Measurements from ENCODE around the gene MAP4.

MAP4 gene

GRCh38 chr3:47964740-47965139 is 51.5 kb downstream of the MAP4 start:
- in situ Hi-C loops (cut with MboI; ENCODE audit: low sequenced_read_pairs): no loop called here

GRCh38 chr3:47961815-47962606 is 54.2 kb downstream of the MAP4 start:
- in situ Hi-C loops (cut with MboI; ENCODE audit: low sequenced_read_pairs): no loop called here

DNA sequence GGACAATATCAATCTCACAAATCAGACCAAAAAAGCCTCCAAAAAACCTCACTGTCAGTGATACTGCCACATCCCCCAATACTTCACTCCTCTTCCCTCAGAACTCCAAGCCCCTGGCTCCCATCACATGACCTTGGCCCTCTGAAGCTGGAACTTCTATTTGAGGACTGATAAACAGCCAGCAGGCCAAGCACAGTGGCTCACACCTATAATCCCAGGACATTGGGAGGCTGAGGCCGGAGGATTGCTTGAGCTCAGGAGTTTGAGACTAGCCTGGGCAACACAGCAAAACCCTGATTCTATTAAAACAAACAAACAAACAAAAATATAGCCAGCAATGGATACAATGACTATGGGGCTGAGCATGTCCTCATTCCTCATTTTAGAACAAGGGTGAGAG is 55.2 kb downstream of the MAP4 start:
- in situ Hi-C loops (cut with MboI; ENCODE audit: low sequenced_read_pairs): no loop called here

DNA sequence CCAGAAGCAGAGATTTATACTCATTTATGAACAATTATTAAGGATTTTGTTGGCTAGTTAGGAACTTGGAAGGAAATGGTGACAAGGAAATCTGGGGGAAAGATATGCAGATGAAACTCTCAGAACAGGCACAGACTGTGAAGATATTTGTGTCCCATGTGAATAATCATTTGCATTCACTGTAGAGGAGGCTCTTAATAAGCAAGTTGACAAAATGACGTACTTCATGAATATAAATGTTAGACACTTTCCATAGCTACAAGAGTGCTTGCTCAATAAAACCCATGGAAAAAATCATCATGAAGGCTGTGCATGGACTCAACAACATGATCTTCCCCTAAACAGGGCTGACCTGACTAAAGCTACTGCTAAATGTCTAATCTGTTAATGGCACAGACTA is 59.7 kb downstream of the MAP4 start:
- in situ Hi-C loops (cut with MboI; ENCODE audit: low sequenced_read_pairs): no loop called here

- in situ Hi-C loops (cut with MboI; ENCODE audit: low sequenced_read_pairs): no loop called here
Observed at GRCh38 chr3:47954567-47954966, 61.6 kb downstream of the MAP4 start.

DNA sequence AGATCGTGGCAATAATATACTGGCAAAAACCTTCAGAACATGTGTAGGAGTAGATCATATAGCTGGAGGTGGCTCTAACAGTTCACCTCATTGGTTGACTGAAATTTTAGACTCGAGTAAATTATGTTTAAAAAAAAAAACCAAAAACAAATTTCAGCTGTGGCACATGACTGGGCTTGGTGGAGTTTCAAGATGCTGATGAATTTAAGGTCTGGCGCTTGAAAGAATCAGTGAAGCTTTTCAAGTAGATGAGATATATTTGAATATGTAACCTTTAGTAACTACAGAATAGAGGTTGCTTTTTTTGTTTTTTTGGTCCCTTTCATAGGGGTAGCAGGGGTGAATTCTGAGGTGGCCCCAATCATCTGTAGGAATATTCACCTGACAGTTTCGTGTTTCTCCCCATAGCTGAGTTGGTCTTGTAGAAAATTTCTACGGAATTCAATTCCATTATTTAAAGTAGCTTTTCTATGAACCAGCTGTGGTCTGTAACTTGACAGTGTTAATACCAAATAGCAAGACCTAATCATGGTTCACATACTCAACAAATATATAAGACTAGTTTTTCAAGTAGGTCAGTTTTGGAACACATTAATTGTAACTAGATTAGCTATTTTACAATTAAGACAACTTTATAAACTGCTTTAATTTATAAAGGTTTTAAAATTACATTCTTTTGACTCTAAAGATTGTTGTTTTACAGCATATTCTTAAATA is 65.6 kb downstream of the MAP4 start:
- in situ Hi-C loops (cut with MboI; ENCODE audit: low sequenced_read_pairs): no loop called here

DNA sequence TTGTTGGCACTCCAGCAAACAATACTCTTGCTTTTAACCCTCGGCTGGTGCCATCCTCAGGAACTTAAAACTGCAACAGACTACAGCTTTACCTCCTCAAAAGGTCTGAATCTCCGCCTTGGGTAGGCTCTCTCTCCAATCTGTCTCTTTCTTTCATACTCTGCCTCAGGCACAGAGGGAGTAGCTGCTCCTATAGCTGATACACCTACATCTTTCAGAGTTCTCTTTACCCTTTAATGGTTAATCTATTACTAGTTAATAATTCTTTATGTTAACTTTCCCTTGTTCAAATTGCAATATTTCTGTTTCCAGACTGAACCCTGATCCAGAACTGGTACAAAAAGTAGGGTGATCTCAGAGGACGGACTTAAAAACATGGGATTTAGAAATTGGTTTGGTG is 66.2 kb downstream of the MAP4 start:
- in situ Hi-C loops (cut with MboI; ENCODE audit: low sequenced_read_pairs): no loop called here

GRCh38 chr3:47940232-47940631 is 76.0 kb downstream of the MAP4 start:
- in situ Hi-C loops (cut with MboI; ENCODE audit: low sequenced_read_pairs): no loop called here

GRCh38 chr3:47932421-47932820 is 83.8 kb downstream of the MAP4 start:
- in situ Hi-C loops (cut with MboI; ENCODE audit: low sequenced_read_pairs): no loop called here

DNA sequence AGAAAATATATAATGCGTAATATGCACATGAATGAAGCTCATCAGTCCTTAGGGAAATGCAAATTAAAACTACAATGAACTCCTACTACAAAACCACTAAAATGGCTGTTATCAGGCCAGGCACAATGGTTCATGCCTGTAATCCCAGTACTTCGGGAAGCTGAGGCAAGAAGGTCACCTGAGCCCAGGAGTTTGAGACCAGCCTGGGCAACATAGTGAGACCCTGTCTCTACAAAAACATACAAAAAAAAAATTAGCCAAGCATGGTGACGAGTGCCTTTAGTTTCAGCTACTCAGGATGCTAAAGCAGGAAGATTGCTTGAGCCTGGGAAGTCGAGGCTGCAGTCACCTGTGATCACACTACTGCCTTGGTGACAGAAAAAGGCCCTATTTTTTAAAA is 85.2 kb downstream of the MAP4 start:
- in situ Hi-C loops (cut with MboI; ENCODE audit: low sequenced_read_pairs): no loop called here

GRCh38 chr3:47916696-47917095 is 99.5 kb downstream of the MAP4 start:
- in situ Hi-C loops (cut with MboI; ENCODE audit: low sequenced_read_pairs): no loop called here

GRCh38 chr3:47916201-47916600 is 100.0 kb downstream of the MAP4 start:
- in situ Hi-C loops (cut with MboI; ENCODE audit: low sequenced_read_pairs): no loop called here

GRCh38 chr3:47912006-47912504 is 104.2 kb downstream of the MAP4 start:
- in situ Hi-C loops (cut with MboI; ENCODE audit: low sequenced_read_pairs): no loop called here

- in situ Hi-C loops (cut with MboI; ENCODE audit: low sequenced_read_pairs): no loop called here
Observed at GRCh38 chr3:47910777-47911440, 105.3 kb downstream of the MAP4 start.

DNA sequence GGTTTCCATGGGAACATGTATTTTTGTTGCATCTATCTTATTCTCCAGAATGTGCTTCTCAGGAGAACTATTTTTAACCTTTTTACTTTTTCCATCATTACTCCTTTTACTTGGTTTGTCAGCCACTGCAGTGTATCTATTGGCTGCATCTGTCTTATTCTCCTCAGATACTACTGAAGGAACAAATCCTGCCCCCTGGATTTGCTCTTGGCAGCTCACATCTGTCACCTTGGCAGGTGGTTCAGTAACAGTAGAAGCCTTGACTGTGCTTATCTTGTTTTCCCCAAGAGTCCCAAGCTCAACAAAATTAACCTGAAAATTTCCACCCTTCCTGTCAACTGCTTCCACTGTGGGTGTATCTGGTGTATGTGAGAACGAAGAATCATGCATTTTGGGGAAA is 106.0 kb downstream of the MAP4 start:
- in situ Hi-C loops (cut with MboI; ENCODE audit: low sequenced_read_pairs): no loop called here

DNA sequence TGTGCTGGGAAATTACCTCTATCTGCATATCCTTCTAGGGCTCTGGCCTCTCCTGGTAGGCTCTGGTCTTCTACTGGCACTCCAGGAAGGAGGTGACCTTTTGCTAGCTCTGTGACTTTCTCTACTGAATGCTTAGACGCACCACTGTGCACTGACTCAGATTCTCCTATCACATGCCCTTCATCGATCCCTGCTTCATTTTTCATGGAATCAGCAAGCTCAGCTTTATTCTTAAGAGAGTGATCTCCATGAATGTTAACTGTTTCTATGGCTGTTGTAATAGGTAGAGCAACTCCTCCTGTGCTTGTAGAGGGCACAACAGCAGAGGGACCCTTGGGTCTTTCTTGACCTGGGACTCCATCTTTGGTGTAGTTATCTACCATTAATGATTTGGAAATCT is 106.6 kb downstream of the MAP4 start:
- in situ Hi-C loops (cut with MboI; ENCODE audit: low sequenced_read_pairs): no loop called here

- in situ Hi-C loops (cut with MboI; ENCODE audit: low sequenced_read_pairs): no loop called here
Observed at GRCh38 chr3:47908744-47909143, 107.5 kb downstream of the MAP4 start.

- in situ Hi-C loops (cut with MboI; ENCODE audit: low sequenced_read_pairs): no loop called here
Observed at GRCh38 chr3:47907784-47908183, 108.4 kb downstream of the MAP4 start.

DNA sequence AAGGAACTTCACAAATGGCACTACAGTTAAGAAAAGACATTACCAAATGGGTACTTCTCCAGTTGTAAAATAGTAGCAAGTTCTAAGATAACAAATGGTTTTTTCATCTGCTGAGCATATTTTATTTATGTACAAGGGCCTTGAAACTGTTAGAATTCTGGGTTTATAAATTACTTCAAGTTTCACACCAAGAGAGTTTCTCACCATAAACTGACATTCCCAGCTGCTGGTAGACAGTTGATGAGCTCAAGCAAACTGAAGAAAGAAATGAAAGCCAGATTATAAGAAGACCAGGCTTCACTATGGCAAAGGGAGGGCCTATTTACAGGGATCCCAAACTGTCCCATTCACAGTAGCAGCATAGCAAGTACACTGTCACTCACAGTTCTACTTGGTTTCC is 113.5 kb downstream of the MAP4 start:
- in situ Hi-C loops (cut with MboI; ENCODE audit: low sequenced_read_pairs): no loop called here

DNA sequence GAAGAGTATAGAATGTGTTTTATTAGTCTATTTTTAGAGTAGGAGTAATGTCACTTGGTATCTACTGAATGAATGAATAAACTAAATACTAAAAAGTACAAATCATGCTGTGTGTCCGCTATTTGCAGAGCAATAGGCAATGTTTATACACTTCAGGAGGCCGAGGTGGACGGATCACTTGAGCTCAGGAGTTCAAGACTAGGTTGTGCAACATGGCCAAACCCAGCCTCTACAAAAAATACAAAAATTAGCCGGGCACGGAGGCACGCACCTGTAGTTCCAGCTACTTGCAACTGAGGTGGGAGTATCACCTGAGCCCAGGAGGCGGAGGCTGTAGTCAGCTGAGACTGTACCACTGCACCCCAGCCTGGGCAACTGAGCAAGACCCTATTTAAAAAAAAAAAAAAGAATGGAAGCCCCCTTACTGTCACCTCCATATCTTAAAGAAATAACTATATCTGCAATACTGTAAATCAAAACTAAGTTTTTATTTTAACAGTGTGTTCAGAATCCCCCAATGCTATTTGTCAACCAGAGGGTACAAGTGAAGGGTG is 114.9 kb downstream of the MAP4 start:
- in situ Hi-C loops (cut with MboI; ENCODE audit: low sequenced_read_pairs): no loop called here

GRCh38 chr3:47899495-47900108 is 116.6 kb downstream of the MAP4 start:
- in situ Hi-C loops (cut with MboI; ENCODE audit: low sequenced_read_pairs): no loop called here
